Endothelial cell of umbilical vein (primary cell): ENCODE measurements around the gene PEX10. TPM values are rescaled to one million over a fixed set of nuclear protein-coding genes. Genes with fewer than 3 reads are reported as not detected.
A peak's percentile ranks its signal among the peaks of the same experiment; 100 is the strongest.

Experiments
- BruUV-seq: library from RNA; stranded (reverse); fragments of 400-500 nt; replicated peaks from 2 replicates; lab custom pipeline; 2021; lab: Mats Ljungman, UMichigan
- CTCF ChIA-PET: fragments of 300-600, 350-600 bp; sonication (Branson Sonifier 250); formaldehyde crosslinking; loops from one replicate; lab custom pipeline; 2021; ENCODE audit warnings: antibody characterized with exemption, inconsistent platforms; lab: Charles Lee
- POLR2A ChIA-PET: fragments of 300-600, 350-600 bp; sonication (Branson Sonifier 250); formaldehyde crosslinking; loops from one replicate; lab custom pipeline; 2021; ENCODE audit warnings: antibody characterized with exemption, inconsistent platforms; lab: Charles Lee
- DNase-seq: peaks from one replicate; pipeline ENCODE4 v3.0.0-alpha.2; 2011; ENCODE audit warnings: low read depth, low spot score
- FAIRE-seq: peaks from 2 replicates; lab custom pipeline; 2011; peaks lifted over from hg19 to GRCh38; lab: Jason Lieb, UNC
- H2AFZ ChIP-seq: 2 replicates; pipeline ENCODE4 v1.6.0; 2012; ENCODE audit warnings: low read depth, low read length, control low read depth, inconsistent platforms
- H3K27ac ChIP-seq: 2 replicates; pipeline ENCODE4 v1.5.1; 2011; ENCODE audit warnings: low read depth, mild to moderate bottlenecking, control low read depth, low read length, moderate library complexity; ENCODE audit not compliant: insufficient read depth
- H3K27me3 ChIP-seq, 2 experiments: 2 replicates each; pipeline versions ENCODE4 v1.6.0 to v1.6.1; 2011; ENCODE audit warnings: low read length in 2 of 2, mixed read lengths in 1 of 2; ENCODE audit not compliant: control insufficient read depth in 2 of 2, insufficient read depth in 2 of 2
- H3K36me3 ChIP-seq, 2 experiments: 2 replicates in 1 of 2; 3 replicates in 1 of 2; pipeline ENCODE4 v1.5.1; 2011; ENCODE audit warnings: low read length in 2 of 2, mild to moderate bottlenecking in 1 of 2, moderate library complexity in 1 of 2; ENCODE audit not compliant: control insufficient read depth in 2 of 2, insufficient read depth in 2 of 2; ENCODE audit errors: extremely low read depth in 1 of 2
- H3K4me1 ChIP-seq: 3 replicates; pipeline ENCODE4 v1.5.1; 2011; ENCODE audit warnings: mild to moderate bottlenecking, low read length; ENCODE audit not compliant: control insufficient read depth, insufficient read depth; ENCODE audit errors: extremely low read depth
- H3K4me2 ChIP-seq: 2 replicates; pipeline ENCODE4 v1.6.1; 2011; ENCODE audit warnings: low read length, control low read depth, mixed read lengths; ENCODE audit not compliant: insufficient read depth
- H3K4me3 ChIP-seq, 3 experiments: fragments of 200-600 bp in 1 of 3; sonication (generic), shearing (Covaris generic) in 1 of 3; replicated peaks in 1 of 3; 2 replicates each; pipeline ENCODE4 v1.5.1; 2011 to 2016; ENCODE audit warnings: control low read depth in 3 of 3, low read length in 3 of 3, mild to moderate bottlenecking in 2 of 3, inconsistent platforms in 1 of 3, low read depth in 1 of 3, moderate library complexity in 1 of 3; ENCODE audit not compliant: insufficient read depth in 1 of 3
- H3K79me2 ChIP-seq: 2 replicates; pipeline ENCODE4 v1.6.0; 2012; ENCODE audit warnings: low read length, inconsistent platforms; ENCODE audit not compliant: control insufficient read depth, insufficient read depth
- H3K9ac ChIP-seq: replicated peaks from 2 replicates; pipeline ENCODE3; 2011; ENCODE audit warnings: low read length, control low read depth; ENCODE audit not compliant: insufficient read depth; ENCODE audit errors: extremely low read depth
- H3K9me1 ChIP-seq: replicated peaks from 3 replicates; pipeline ENCODE4 v1.6.0; 2011; ENCODE audit warnings: mild to moderate bottlenecking, low read length; ENCODE audit not compliant: control insufficient read depth, insufficient read depth; ENCODE audit errors: extremely low read depth
- H3K9me3 ChIP-seq: replicated peaks from 2 replicates; pipeline ENCODE4 v1.5.1; 2012; ENCODE audit warnings: low read length, inconsistent platforms; ENCODE audit not compliant: control insufficient read depth, insufficient read depth
- H4K20me1 ChIP-seq: replicated peaks from 2 replicates; pipeline ENCODE3; 2011; ENCODE audit warnings: mild to moderate bottlenecking, low read length; ENCODE audit not compliant: control insufficient read depth, insufficient read depth; ENCODE audit errors: extremely low read depth
- FOS ChIP-seq: IDR thresholded peaks from 2 replicates; pipeline ENCODE4 v1.6.1; 2011; ENCODE audit warnings: mild to moderate bottlenecking, low read length, moderate library complexity, borderline replicate concordance; ENCODE audit not compliant: insufficient read depth
- GATA2 ChIP-seq: IDR thresholded peaks from 2 replicates; pipeline ENCODE4 v1.7.0; 2011; ENCODE audit warnings: low read depth, mild to moderate bottlenecking, moderate library complexity, mixed read lengths, low read length; ENCODE audit not compliant: insufficient read length, insufficient read depth
- JUN ChIP-seq: IDR thresholded peaks from 2 replicates; pipeline ENCODE4 v1.6.1; 2011; ENCODE audit warnings: borderline replicate concordance, low read depth; ENCODE audit not compliant: insufficient read length, insufficient read depth
- MYC ChIP-seq: IDR thresholded peaks from one replicate; pipeline ENCODE4 v1.6.1; 2011; ENCODE audit warnings: mild to moderate bottlenecking, low read depth, low read length
- POLR2A ChIP-seq: IDR thresholded peaks from 2 replicates; pipeline ENCODE4 v1.6.1; 2012; ENCODE audit warnings: low read depth, mild to moderate bottlenecking, control low read depth, low read length
- POLR2AphosphoS5 ChIP-seq: IDR thresholded peaks from 2 replicates; pipeline ENCODE4 v1.6.1; 2012; ENCODE audit warnings: low read depth, mild to moderate bottlenecking, control low read depth, low read length, moderate library complexity; ENCODE audit not compliant: insufficient read depth
- dilution Hi-C: fragments of 300-500 bp; cut with MboI; formaldehyde crosslinking; loops from one replicate; pipeline ENCODE4 v1.15.0; 2019; ENCODE audit warnings: low sequenced_read_pairs; ENCODE audit not compliant: extremely low pct_ligation_motif_present
- intact Hi-C: fragments of 100-400 bp; cut with micrococcal nuclease; formaldehyde crosslinking; loops from one replicate; pipeline ENCODE4 v1.10.0; 2022
- polyA plus RNA-seq, 4 experiments: library from polyadenylated mRNA; depleted of rRNA in 3 of 4; stranded (reverse) in 3 of 4; unstranded in 1 of 4; fragments of >200 nt; gene quantifications; 2 replicates each; pipeline versions ENCODE4 v1.2.1 to v1.2.3, GENCODE V29; 2011 to 2012; ENCODE audit warnings: missing spikeins in 1 of 4
- total RNA-seq: library from RNA; stranded (reverse); gene quantifications from 2 replicates; pipeline ENCODE4 v1.2.3, GENCODE V29; 2021
- TF ChIP-seq, protein P1 (sequence below), 2 donors: IDR thresholded peaks; 1 replicate in 1 of 2; 2 replicates in 1 of 2; pipeline ENCODE4 v1.5.1; 2011; ENCODE audit warnings: low read length in 2 of 2, mild to moderate bottlenecking in 2 of 2, moderate library complexity in 2 of 2, control low read depth in 1 of 2, inconsistent platforms in 1 of 2, low read depth in 1 of 2; ENCODE audit not compliant: insufficient read depth in 1 of 2; ENCODE audit errors: extremely low read depth in 1 of 2
- TF ChIP-seq, protein P2 (sequence below): IDR thresholded peaks from 2 replicates; pipeline ENCODE4 v1.6.1; 2011; ENCODE audit not compliant: insufficient read depth, insufficient read length

The PEX10 gene
- total and polyA plus RNA-seq, 2 donors (not counting 3 experiments of a cell fraction or from before 2014, with no cell fraction given), result 25.1 to 26.7 TPM

DNA sequence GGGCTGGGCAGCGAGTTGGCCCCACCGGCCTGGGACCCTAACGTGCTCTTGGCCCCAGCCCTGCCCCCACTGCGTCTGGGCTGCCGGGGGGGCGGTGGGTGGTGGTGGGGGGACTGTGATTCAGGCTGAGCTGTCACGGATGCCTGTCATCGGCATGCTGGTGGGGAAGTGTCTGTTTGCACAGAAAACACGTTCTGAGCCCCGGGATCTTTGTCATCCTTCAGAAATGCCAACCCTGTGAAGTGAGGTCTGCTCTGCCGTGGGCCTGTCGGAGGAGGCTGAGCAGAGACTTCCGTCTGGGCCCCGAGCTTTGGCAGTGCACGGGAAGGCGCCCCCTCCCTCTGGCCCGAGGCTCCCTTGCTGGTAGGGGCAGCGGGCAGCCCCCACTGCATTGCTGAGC, 39.4 kb upstream of the PEX10 start:
- no peaks in the 10 kb centered on the region for H3K9me3 ChIP-seq
- H3K4me1 ChIP-seq, result peaks cover 27% of the 10 kb centered on the region
- CTCF ChIA-PET, result interaction anchor here (0.6 to 0.8 kb wide), 2 partner anchors 37 to 97 kb away, joined by 3 read pairs; no protein-coding TSS in a partner anchor
- POLR2A ChIA-PET, result no interaction called here
- peak overlapping the region; percentile 90 for H3K27ac ChIP-seq
- FAIRE-seq, result peak; percentile 96
- peak; percentile 75 for DNase-seq
- peak overlapping the region; percentile 37 for H3K9ac ChIP-seq
- H3K36me3 ChIP-seq, result no peaks in the 10 kb centered on the region
- TF ChIP-seq JUN (peak; percentile 40), POLR2AphosphoS5 (peak; percentile 88), MYC (peak; percentile 84), FOS (peak; percentile 83), GATA2 (no peak), POLR2A (peak; percentile 41)
- TF ChIP-seq, protein P1, sequence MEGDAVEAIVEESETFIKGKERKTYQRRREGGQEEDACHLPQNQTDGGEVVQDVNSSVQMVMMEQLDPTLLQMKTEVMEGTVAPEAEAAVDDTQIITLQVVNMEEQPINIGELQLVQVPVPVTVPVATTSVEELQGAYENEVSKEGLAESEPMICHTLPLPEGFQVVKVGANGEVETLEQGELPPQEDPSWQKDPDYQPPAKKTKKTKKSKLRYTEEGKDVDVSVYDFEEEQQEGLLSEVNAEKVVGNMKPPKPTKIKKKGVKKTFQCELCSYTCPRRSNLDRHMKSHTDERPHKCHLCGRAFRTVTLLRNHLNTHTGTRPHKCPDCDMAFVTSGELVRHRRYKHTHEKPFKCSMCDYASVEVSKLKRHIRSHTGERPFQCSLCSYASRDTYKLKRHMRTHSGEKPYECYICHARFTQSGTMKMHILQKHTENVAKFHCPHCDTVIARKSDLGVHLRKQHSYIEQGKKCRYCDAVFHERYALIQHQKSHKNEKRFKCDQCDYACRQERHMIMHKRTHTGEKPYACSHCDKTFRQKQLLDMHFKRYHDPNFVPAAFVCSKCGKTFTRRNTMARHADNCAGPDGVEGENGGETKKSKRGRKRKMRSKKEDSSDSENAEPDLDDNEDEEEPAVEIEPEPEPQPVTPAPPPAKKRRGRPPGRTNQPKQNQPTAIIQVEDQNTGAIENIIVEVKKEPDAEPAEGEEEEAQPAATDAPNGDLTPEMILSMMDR (IDR thresholded peaks at IDR 0.05; ENCODE audit: extremely low read depth in 1 of 2, insufficient read depth in 1 of 2, low read depth in 1 of 2, low read length in 2 of 2), result no peak
- TF ChIP-seq, protein P2, sequence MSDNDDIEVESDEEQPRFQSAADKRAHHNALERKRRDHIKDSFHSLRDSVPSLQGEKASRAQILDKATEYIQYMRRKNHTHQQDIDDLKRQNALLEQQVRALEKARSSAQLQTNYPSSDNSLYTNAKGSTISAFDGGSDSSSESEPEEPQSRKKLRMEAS, result no peak
- H4K20me1 ChIP-seq, result no peaks in the 10 kb centered on the region
- intact Hi-C loops, result loop anchor here (2.0 kb wide), 2 partner anchors 39 to 95 kb away; partner anchors contain the start of gene PEX10
- dilution Hi-C loops, result no loop called here
- no peak overlapping the region for H3K4me2 ChIP-seq
- H3K79me2 ChIP-seq, result no peaks in the 10 kb centered on the region
- H3K27me3 ChIP-seq, result no peaks in the 10 kb centered on the region
- BruUV-seq, result no TSS peak
- peak overlapping the region; percentile 32 for H2AFZ ChIP-seq
- H3K9me1 ChIP-seq, result no peaks in the 10 kb centered on the region
- H3K4me3 ChIP-seq, result no peak overlapping the region
